ENCODE data around the gene RGS14.
"Not testable (repeated sequence)": the region's sequence is repeated elsewhere in the genome, so short reads cannot be mapped to it uniquely, and the experiment has no call there.

RGS14 gene

GRCh38 chr5:177350776-177351391 is 6.8 kb upstream of the RGS14 start:
- no peak for DNase-seq

- peak; percentile 92 for DNase-seq
Measured at GRCh38 chr5:177351392-177352329, 6.1 kb upstream of the RGS14 start, which contains the start of gene LMAN2. Gene LMAN2, minus strand, starts transcription at chr5:177351668. Its CDS starts 21 bp downstream, at chr5:177351647.

DNA sequence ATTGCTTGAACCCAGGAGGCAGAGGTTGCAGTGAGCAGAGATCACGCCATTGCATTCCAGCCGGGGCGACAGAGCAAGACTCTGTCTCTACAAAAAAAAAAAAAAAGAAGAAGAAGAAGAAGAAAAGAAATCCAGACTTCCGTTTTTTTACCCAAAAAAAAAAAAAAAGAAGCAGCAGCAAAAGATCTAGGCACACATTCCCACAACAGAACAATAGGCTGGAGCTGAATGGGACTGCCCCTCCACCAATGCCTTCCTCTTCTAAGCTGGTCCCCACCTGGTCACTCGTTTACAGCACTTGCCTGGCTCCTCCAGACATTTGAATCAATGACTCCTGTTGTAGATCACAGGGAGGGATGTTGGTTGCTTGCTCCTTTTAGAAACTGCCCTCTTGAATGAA is 4.6 kb upstream of the RGS14 start:
- no peak for DNase-seq

GRCh38 chr5:177354256-177354655 is 3.5 kb upstream of the RGS14 start:
- no peak for DNase-seq

- no peak for DNase-seq
Measured at GRCh38 chr5:177354711-177355110, 3.0 kb upstream of the RGS14 start.

- DNase-seq = no peak
Measured at GRCh38 chr5:177355162-177355867, 2.4 kb upstream of the RGS14 start.

DNA sequence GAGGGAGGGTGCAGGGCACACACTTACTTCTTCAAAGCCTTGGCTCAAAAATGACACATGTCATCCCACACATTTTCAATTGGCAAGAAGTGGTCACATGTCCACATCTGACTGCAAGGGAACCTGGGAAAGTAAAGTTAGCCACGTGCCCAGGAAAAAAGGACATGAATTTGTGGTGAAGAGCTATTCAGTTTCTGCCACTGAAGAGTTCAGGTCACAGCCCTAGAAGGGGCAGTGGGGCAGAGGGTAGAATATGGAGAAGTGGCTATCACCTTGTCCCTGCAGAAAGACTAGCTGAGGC is 1.9 kb upstream of the RGS14 start:
- no peak for DNase-seq

GRCh38 chr5:177356746-177357145 is 978 bp upstream of the RGS14 start:
- no peak for DNase-seq

- no peak for DNase-seq
Measured at GRCh38 chr5:177357146-177357458, 622 bp upstream of the RGS14 start.

DNA sequence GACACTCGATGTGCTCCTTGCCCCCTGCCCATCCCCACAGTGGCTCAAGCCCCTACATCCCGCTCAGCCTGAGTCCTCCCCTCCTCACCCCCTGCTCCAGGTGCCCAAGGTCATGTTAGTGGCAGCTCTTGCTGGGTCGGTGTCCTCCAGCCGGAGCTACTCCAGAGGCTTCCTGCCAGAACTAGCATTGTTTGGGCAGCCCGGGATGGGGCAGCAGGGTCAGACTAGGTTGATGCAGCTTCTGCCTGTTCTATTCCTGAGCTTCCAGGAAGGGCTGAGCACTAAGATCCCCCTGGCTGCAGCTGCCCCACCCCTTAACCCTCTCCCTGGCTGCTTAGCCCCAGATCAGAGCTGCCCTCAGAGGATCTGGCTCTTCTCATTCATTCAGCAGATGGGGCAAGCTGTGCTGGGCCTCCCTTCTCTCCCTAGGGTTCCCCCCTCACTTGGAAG is 671 bp downstream of the RGS14 start:
- DNase-seq = no peak

DNA sequence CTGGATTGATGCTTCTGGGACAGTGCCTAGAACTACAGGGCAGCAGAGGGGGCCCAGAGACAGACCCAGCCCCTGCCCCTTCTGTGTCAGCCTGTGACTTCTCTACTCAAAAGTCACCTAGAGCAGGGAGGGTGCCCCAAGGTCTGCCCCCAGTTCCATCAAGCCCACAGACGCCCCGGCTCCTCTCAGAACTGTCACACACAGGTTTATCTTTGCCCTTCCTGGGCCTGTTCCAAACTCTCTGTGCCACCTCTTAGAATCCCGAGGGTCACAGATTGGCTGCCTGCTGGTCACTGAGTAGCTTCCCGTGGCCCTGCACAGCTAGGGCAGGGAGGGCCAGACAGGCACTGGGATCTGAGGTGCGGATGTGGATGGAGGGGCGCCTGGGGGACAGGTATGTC is 1.7 kb downstream of the RGS14 start:
- no peak for DNase-seq

DNA sequence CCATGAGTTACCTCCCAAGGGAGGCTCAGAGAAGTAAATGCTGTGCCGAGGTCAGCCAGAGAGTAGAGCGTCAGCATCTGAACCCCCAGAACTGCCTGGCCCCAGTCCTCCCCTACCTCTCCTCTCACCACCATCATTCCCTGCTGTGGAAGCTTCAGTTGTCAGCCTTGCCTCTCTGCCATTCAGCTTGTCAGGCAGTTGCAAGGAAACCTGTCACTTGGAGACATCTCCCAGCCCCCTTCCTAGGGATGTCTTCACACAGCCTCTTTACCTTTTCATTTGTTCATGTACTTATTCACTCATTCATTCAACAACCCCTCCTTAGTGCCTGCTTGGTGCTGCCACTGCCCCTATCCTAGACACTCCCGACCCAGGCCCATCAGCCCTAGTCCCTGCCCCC is 2.1 kb downstream of the RGS14 start:
- no peak for DNase-seq

DNA sequence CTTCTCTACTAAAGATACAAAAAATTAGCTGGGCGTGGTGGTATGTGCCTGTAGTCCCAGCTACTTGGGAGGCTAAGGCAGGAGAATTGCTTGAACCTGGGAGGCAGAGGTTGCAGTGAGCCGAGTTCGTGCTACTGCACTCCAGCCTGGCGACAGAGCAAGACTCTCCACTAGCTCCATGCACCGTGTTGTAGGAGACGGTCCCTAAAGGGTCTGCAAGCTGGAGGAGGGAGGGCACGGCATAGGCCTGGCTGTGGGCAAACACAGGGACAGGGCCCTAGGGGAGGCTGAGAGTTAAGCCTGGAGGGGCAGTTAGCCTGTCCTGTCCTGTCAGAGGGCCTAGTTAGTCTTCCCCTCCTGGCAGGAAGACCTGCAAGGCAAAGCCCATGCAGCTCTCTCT is 3.0 kb downstream of the RGS14 start:
- DNase-seq = not testable (repeated sequence)

GRCh38 chr5:177361418-177362291 is 3.9 kb downstream of the RGS14 start:
- DNase-seq = no peak

GRCh38 chr5:177362292-177362609 is 4.5 kb downstream of the RGS14 start:
- DNase-seq = no peak

DNA sequence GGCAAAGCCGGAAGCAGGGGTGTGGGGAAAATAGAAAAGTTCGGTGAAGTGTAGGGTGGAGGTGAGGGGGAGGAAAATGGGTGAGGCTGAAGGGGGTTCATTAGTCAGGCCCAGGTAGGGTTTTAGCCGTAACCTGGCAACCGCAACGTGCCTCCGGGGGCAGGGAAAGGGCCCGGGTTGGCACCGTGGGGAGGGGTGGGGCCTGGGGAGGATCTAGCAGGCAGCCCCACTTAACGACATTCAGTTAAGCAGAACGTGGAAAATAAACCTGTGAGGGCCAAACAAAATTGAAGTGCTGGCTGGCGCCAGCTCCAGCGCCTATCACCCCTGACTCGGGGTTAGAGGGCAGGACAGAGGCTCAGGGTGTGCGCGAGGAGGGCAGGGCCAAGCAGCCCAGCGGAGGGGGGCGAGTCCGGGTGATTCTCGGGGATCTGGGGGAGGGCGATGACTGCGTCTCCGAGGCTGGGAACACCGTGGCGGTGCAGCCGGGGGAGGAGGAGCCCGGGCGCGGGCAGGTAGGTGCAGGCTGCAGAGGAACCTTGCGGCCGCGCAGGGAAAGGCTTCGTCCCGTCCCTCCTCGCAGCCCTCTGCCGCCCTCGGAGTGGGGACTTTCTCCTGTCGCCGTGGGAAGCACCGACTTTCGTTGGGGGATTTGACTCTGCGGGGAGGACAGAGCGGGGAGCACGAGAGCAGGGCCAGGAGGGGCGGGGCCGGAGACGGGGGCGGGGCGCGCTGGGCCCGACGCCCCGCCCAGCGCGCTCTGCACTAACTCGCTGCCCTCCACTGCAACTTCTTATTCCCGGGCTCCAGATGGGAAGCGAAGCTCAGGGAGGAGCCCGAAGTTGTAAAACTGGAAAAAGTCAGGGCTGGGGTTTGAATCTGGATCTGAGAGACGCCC is 5.1 kb downstream of the RGS14 start:
- DNase-seq = peak; percentile 66

DNA sequence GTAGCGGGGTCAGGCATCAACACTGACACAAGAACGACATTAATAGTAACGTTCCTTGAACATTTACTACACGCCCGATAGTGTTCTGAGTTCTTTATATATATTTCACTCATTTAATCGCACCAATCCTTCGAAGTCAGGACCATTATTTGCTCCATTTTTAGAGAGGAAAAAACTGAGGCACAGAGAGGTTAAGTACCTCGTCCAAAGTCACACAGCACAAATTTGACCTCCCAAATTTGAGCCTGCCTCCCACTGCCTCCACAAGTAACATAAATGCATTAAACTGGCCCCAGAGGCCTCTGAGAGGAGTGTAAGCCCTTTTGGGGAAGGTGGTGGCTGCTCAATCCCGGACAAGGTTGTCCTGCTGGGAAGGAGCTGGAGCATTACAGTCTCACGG is 5.8 kb downstream of the RGS14 start:
- no peak for DNase-seq

- DNase-seq = peak; percentile 52
Measured at GRCh38 chr5:177364159-177364962, 6.6 kb downstream of the RGS14 start.

DNA sequence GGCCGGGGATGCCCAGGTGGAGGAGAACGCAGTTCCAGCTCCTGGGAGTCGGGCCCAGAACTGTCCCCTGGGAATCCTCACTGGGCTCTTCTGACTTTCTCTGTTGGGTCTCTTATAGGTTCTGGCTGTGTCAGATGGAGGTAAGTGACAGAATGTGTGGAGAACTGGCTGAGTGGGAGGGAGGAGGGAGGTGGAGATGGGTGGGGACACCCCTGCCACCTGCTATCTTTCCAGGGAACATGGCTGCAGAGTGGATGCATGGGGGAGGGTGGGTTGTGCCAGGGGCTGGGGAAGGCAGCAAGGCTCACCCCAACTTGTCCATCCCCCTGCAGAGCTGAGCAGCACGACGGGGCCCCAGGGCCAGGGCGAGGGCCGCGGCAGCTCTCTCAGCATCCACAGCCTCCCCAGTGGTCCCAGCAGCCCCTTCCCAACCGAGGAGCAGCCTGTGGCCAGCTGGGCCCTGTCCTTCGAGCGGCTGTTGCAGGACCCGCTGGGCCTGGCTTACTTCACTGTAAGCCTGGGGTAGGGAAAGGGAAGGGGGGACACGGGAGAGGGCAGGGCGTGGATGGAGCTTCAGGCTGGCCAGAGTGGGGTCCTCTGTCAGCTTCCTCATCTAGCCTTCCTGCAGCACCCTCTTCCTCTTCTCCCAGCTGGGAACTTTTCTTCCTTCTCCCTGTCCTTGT is 8.3 kb downstream of the RGS14 start:
- DNase-seq = no peak

DNA sequence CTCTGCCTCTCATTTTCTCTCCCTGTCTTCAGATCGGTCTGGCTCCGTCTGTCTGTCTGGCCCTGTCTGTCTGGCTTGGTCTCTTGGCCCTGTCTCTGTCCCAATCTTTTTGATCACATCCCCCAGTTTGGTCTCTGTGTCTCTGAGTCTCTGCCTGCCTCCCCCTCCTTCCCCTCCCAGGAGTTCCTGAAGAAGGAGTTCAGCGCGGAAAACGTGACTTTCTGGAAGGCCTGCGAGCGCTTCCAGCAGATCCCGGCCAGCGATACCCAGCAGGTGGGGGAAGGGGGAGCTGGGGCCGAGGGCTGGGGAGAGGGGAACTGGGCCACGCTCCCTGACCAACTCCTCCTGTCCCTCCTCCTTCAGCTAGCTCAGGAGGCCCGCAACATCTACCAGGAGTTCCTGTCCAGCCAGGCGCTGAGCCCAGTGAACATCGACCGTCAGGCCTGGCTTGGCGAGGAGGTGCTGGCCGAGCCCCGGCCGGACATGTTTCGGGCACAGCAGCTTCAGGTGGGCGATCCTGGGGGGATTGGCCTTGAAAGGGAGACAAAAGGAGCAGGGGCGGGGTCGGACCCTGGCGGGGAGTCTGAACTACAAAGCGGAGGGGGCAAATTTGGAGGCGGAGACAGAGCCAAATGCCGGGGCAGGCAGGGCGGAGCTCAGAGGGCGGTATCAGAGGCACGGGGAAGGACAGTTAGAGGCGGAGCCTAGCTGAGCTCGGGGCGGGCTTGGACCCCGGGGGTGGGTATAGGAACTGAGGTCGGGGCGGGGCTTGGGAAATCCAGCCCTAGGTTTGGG is 9.0 kb downstream of the RGS14 start:
- DNase-seq = no peak
